ENCODE results near the gene PTCSC3.

Gene PTCSC3

DNA sequence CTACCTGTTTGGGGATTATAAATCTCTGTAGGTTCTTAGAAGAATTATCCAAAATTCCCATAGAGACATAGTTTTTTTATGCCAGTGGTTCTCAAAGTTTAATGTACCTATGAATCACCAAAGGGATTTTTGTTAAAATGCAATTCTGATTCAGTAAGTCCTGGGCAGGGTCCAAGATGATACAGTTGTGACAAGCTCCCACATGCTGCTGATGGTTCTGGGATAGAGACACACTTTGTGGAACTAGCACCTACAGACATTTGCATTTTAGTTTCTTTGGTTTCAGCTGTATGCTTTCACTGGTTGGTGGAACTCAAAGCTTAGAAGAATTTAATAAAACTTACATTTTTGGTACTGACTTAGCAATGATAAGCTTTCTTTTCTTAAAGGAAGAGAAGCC, 80.4 kb downstream of the PTCSC3 start:
- Histone ChIP-seq H3K18ac (ENCODE audit: low read length) (no peak overlapping the region), H2BK5ac (ENCODE audit: low read length) (no peak overlapping the region), H3K9ac (ENCODE audit: low read depth, low read length, poor library complexity) (no peak overlapping the region), H2BK15ac (ENCODE audit: low read length) (no peak overlapping the region), H2BK12ac (ENCODE audit: low read length) (no peak overlapping the region), H3K4me2 (ENCODE audit: insufficient read depth, low read length, poor library complexity, severe bottlenecking) (no peak overlapping the region), H4K8ac (ENCODE audit: low read depth, low read length) (no peak overlapping the region), H4K91ac (ENCODE audit: low read depth, low read length, poor library complexity) (no peak overlapping the region), H3K9me3 (replicated peaks in 1 of 2; ENCODE audit: control insufficient read depth in 2 of 2, insufficient read depth in 1 of 2, low read depth in 1 of 2, low read length in 2 of 2) (no peaks in the 10 kb centered on the region), H3K14ac (ENCODE audit: low read length) (no peak overlapping the region), H3K79me1 (ENCODE audit: low read depth, low read length) (no peaks in the 10 kb centered on the region), H3K4ac (ENCODE audit: low read length) (no peak overlapping the region), H2AK5ac (ENCODE audit: low read depth, low read length) (no peak overlapping the region), H2AFZ (ENCODE audit: low read length) (no peak overlapping the region), H3K27ac (replicated peaks; ENCODE audit: low read length) (no peak overlapping the region), H3K27me3 (ENCODE audit: control insufficient read depth in 3 of 3, insufficient read depth in 3 of 3, low read depth in 1 of 3, low read length in 3 of 3) (no peaks in the 10 kb centered on the region), H3K36me3 (replicated peaks in 1 of 2; ENCODE audit: control insufficient read depth in 2 of 2, insufficient read depth in 2 of 2, low read length in 2 of 2) (no peaks in the 10 kb centered on the region), H3K23ac (ENCODE audit: low read depth, low read length, poor library complexity) (no peak overlapping the region), H3K4me3 (ENCODE audit: low read length in 2 of 2) (no peak overlapping the region), H2BK120ac (ENCODE audit: low read depth, low read length) (no peak overlapping the region), H3K4me1 (ENCODE audit: control insufficient read depth in 2 of 2, insufficient read depth in 1 of 2, low read depth in 1 of 2, low read length in 2 of 2) (peaks cover 0 to 2% of the 10 kb centered on the region in 2 donors)
- DNase-seq (ENCODE audit: low spot score), result no peak

DNA sequence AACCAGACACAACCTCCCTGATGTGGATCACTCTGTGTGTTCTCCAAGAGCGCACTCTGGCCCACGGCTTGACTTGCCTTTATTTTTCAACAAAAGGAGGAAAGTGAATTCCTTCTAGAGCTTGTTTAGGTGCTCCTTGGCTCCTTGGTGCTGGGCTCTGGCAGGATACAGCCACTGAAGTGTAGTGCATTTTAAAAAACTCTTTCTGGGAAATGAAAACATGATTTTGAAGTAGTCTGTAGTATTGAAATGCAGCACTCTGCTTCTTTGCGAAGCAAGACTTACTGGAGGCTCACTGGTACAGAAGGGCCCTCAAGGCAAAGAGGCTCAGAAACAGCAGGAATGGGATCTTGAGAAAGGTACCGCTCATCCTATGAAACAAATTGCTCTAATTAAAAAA, 81.6 kb downstream of the PTCSC3 start:
- no peaks in the 10 kb centered on the region for H3K79me1 ChIP-seq (ENCODE audit: low read depth, low read length)
- H3K18ac ChIP-seq (ENCODE audit: low read length), result no peak overlapping the region
- H2BK15ac ChIP-seq (ENCODE audit: low read length), result no peak overlapping the region
- H3K23ac ChIP-seq (ENCODE audit: low read depth, low read length, poor library complexity), result no peak overlapping the region
- peaks cover 0 to 2% of the 10 kb centered on the region in 2 donors for H3K4me1 ChIP-seq (ENCODE audit: control insufficient read depth in 2 of 2, insufficient read depth in 1 of 2, low read depth in 1 of 2, low read length in 2 of 2)
- no peak overlapping the region for H4K91ac ChIP-seq (ENCODE audit: low read depth, low read length, poor library complexity)
- H3K27me3 ChIP-seq (ENCODE audit: control insufficient read depth in 3 of 3, insufficient read depth in 3 of 3, low read depth in 1 of 3, low read length in 3 of 3), result no peaks in the 10 kb centered on the region
- no peak overlapping the region for H2AFZ ChIP-seq (ENCODE audit: low read length)
- no peak overlapping the region for H3K4me2 ChIP-seq (ENCODE audit: insufficient read depth, low read length, poor library complexity, severe bottlenecking)
- no peaks in the 10 kb centered on the region for H3K36me3 ChIP-seq (replicated peaks in 1 of 2; ENCODE audit: control insufficient read depth in 2 of 2, insufficient read depth in 2 of 2, low read length in 2 of 2)
- no peak overlapping the region for H3K9ac ChIP-seq (ENCODE audit: low read depth, low read length, poor library complexity)
- H2BK12ac ChIP-seq (ENCODE audit: low read length), result no peak overlapping the region
- no peak overlapping the region for H4K8ac ChIP-seq (ENCODE audit: low read depth, low read length)
- no peak overlapping the region for H3K27ac ChIP-seq (replicated peaks; ENCODE audit: low read length)
- DNase-seq (ENCODE audit: low spot score), result no peak
- H2AK5ac ChIP-seq (ENCODE audit: low read depth, low read length), result no peak overlapping the region
- H3K9me3 ChIP-seq (replicated peaks in 1 of 2; ENCODE audit: control insufficient read depth in 2 of 2, insufficient read depth in 1 of 2, low read depth in 1 of 2, low read length in 2 of 2), result no peaks in the 10 kb centered on the region
- no peak overlapping the region for H2BK120ac ChIP-seq (ENCODE audit: low read depth, low read length)
- H2BK5ac ChIP-seq (ENCODE audit: low read length), result no peak overlapping the region
- H3K4me3 ChIP-seq (ENCODE audit: low read length in 2 of 2), result no peak overlapping the region
- no peak overlapping the region for H3K4ac ChIP-seq (ENCODE audit: low read length)
- H3K14ac ChIP-seq (ENCODE audit: low read length), result no peak overlapping the region
- WGBS, 2 donors (ENCODE audit: extremely low coverage in 2 of 2, insufficient read length in 2 of 2, insufficient replicate concordance in 1 of 2), result no CpG with 5 or more reads among the region's 4 CpGs

DNA sequence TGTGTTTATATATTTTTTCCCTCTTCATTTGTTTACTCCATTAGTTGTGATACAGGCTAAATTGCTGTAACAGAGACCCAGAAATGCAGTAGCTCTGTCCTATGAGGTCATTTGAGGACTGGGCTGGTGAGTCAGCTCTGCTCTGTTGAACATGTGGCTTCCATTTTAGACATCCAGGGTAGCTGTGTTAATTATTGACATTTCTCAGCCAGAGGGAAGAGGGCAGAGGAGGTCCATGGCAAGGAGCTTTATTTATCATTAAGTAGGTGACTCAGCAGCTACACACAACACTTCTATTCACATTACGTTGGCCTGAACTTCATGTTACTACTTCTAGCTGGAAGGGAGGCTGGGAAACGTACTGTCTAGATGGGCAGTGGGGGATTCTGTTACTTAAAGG, 85.4 kb downstream of the PTCSC3 start:
- H3K4ac ChIP-seq (ENCODE audit: low read length), result no peak overlapping the region
- H2AFZ ChIP-seq (ENCODE audit: low read length), result no peak overlapping the region
- H2BK5ac ChIP-seq (ENCODE audit: low read length), result no peak overlapping the region
- no peak overlapping the region for H4K91ac ChIP-seq (ENCODE audit: low read depth, low read length, poor library complexity)
- no peak overlapping the region for H2BK120ac ChIP-seq (ENCODE audit: low read depth, low read length)
- H3K4me2 ChIP-seq (ENCODE audit: insufficient read depth, low read length, poor library complexity, severe bottlenecking), result no peak overlapping the region
- no peaks in the 10 kb centered on the region for H3K36me3 ChIP-seq (replicated peaks in 1 of 2; ENCODE audit: control insufficient read depth in 2 of 2, insufficient read depth in 2 of 2, low read length in 2 of 2)
- H2AK5ac ChIP-seq (ENCODE audit: low read depth, low read length), result no peak overlapping the region
- no peak overlapping the region for H3K9ac ChIP-seq (ENCODE audit: low read depth, low read length, poor library complexity)
- no peaks in the 10 kb centered on the region for H3K9me3 ChIP-seq (replicated peaks in 1 of 2; ENCODE audit: control insufficient read depth in 2 of 2, insufficient read depth in 1 of 2, low read depth in 1 of 2, low read length in 2 of 2)
- no peak overlapping the region for H3K14ac ChIP-seq (ENCODE audit: low read length)
- no peak overlapping the region for H3K4me3 ChIP-seq (ENCODE audit: low read length in 2 of 2)
- no peak overlapping the region for H4K8ac ChIP-seq (ENCODE audit: low read depth, low read length)
- H3K23ac ChIP-seq (ENCODE audit: low read depth, low read length, poor library complexity), result no peak overlapping the region
- no peak overlapping the region for H3K27ac ChIP-seq (replicated peaks; ENCODE audit: low read length)
- no peak overlapping the region for H3K18ac ChIP-seq (ENCODE audit: low read length)
- peaks cover 0 to 5% (median 0%) of the 10 kb centered on the region in 3 experiments for H3K27me3 ChIP-seq (ENCODE audit: control insufficient read depth in 3 of 3, insufficient read depth in 3 of 3, low read depth in 1 of 3, low read length in 3 of 3)
- no peaks in the 10 kb centered on the region for H3K79me1 ChIP-seq (ENCODE audit: low read depth, low read length)
- H3K4me1 ChIP-seq (ENCODE audit: control insufficient read depth in 2 of 2, insufficient read depth in 1 of 2, low read depth in 1 of 2, low read length in 2 of 2), result peaks cover 0 to 2% of the 10 kb centered on the region in 2 donors
- no peak overlapping the region for H2BK12ac ChIP-seq (ENCODE audit: low read length)
- no CpG with 5 or more reads among the region's 2 CpGs for WGBS, 2 donors (ENCODE audit: extremely low coverage in 2 of 2, insufficient read length in 2 of 2, insufficient replicate concordance in 1 of 2)
- H2BK15ac ChIP-seq (ENCODE audit: low read length), result no peak overlapping the region
- DNase-seq (ENCODE audit: low spot score), result no peak

DNA sequence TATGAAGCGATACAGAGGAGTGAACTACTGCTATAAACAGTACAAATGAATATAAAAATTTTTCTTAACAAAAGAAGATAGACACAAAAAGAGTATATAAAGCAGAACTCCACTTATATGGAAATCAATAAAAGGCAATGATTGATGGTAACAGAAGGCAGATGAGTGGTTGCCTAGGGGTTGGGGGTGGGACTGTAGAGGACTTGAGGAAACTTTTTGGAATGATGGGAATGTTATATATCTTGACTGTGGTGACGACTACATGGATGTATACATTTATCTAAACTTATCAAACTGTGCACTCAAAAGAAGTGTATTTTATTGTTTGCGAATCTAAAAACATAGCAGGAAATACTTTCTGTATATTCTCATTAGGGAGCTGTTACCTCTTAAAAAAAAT, 89.1 kb downstream of the PTCSC3 start:
- Histone ChIP-seq H3K4me3 (ENCODE audit: low read length in 2 of 2) (no peak overlapping the region), H3K9ac (ENCODE audit: low read depth, low read length, poor library complexity) (no peak overlapping the region), H3K9me3 (replicated peaks in 1 of 2; ENCODE audit: control insufficient read depth in 2 of 2, insufficient read depth in 1 of 2, low read depth in 1 of 2, low read length in 2 of 2) (no peaks in the 10 kb centered on the region), H3K4me1 (ENCODE audit: control insufficient read depth in 2 of 2, insufficient read depth in 1 of 2, low read depth in 1 of 2, low read length in 2 of 2) (no peaks in the 10 kb centered on the region), H3K79me1 (ENCODE audit: low read depth, low read length) (no peaks in the 10 kb centered on the region), H3K4me2 (ENCODE audit: insufficient read depth, low read length, poor library complexity, severe bottlenecking) (no peak overlapping the region), H2BK12ac (ENCODE audit: low read length) (no peak overlapping the region), H2AK5ac (ENCODE audit: low read depth, low read length) (no peak overlapping the region), H2AFZ (ENCODE audit: low read length) (no peak overlapping the region), H2BK5ac (ENCODE audit: low read length) (no peak overlapping the region), H2BK15ac (ENCODE audit: low read length) (no peak overlapping the region), H3K18ac (ENCODE audit: low read length) (no peak overlapping the region), H2BK120ac (ENCODE audit: low read depth, low read length) (no peak overlapping the region), H3K27ac (replicated peaks; ENCODE audit: low read length) (no peak overlapping the region), H4K8ac (ENCODE audit: low read depth, low read length) (no peak overlapping the region), H3K27me3 (ENCODE audit: control insufficient read depth in 3 of 3, insufficient read depth in 3 of 3, low read depth in 1 of 3, low read length in 3 of 3) (peaks cover 0 to 5% (median 0%) of the 10 kb centered on the region in 3 experiments), H4K91ac (ENCODE audit: low read depth, low read length, poor library complexity) (no peak overlapping the region), H3K36me3 (replicated peaks in 1 of 2; ENCODE audit: control insufficient read depth in 2 of 2, insufficient read depth in 2 of 2, low read length in 2 of 2) (no peaks in the 10 kb centered on the region), H3K14ac (ENCODE audit: low read length) (no peak overlapping the region), H3K23ac (ENCODE audit: low read depth, low read length, poor library complexity) (no peak overlapping the region), H3K4ac (ENCODE audit: low read length) (no peak overlapping the region)
- DNase-seq (ENCODE audit: low spot score), result no peak
- WGBS, 2 donors (ENCODE audit: extremely low coverage in 2 of 2, insufficient read length in 2 of 2, insufficient replicate concordance in 1 of 2), result no CpG with 5 or more reads among the region's 3 CpGs
